K562 (cell line): ENCODE measurements around the gene SERPINH1. TPM values are rescaled to one million over a fixed set of nuclear protein-coding genes. Genes with fewer than 3 reads are reported as not detected.

Experiments used
- ATAC-seq: fragments of 200-7000 bp; cut with Tn5 transposase; 3 replicates; pipeline ENCODE4 v1.9.1; 2020; ENCODE audit warnings: moderate library complexity
- BruUV-seq: library from RNA; stranded (reverse); fragments of 400-500 nt; replicated peaks from 2 replicates; lab custom pipeline; 2021; lab: Mats Ljungman, UMichigan
- CTCF ChIA-PET: fragments of 300-600 bp; formaldehyde crosslinking; extraction: SDS; loops from one replicate; lab custom pipeline; 2021; ENCODE audit warnings: low intra/inter-chr PET ratio; lab: Yijun Ruan, JAX
- POLR2A ChIA-PET: fragments of 300-600, 350-650 bp; sonication (Branson Sonifier 250); formaldehyde crosslinking; extraction: SDS; loops from one replicate; lab custom pipeline; 2021; ENCODE audit warnings: antibody characterized with exemption, inconsistent platforms; lab: Yijun Ruan, JAX
- DNase-seq, 4 experiments: peaks; one replicate each; pipeline versions ENCODE4 v3.0.0 to v3.0.0-alpha.2; 2011 to 2018; ENCODE audit warnings: low spot score in 3 of 4, mixed read lengths in 3 of 4; ENCODE audit errors: extremely low read depth in 1 of 4
- FAIRE-seq: peaks from 2 replicates; lab custom pipeline; 2011; peaks lifted over from hg19 to GRCh38; lab: Jason Lieb, UNC
- H2AFZ ChIP-seq: 2 replicates; pipeline ENCODE4 v1.6.0; 2011; ENCODE audit warnings: low read depth, low read length, control low read depth, inconsistent platforms
- H3K27ac ChIP-seq: fragments of 200-600 bp; 3 replicates; pipeline ENCODE4 v1.8.0; 2011; ENCODE audit warnings: low read depth, mild to moderate bottlenecking, control low read depth, inconsistent platforms, low read length, moderate library complexity, mixed read lengths; ENCODE audit errors: extremely low read depth
- H3K27me3 ChIP-seq, 2 experiments: fragments of 300-600 bp in 1 of 2; 2 replicates in 1 of 2; 3 replicates in 1 of 2; pipeline versions ENCODE4 v1.6.0 to v1.8.0; 2011; ENCODE audit warnings: inconsistent platforms in 2 of 2, low read length in 2 of 2, mild to moderate bottlenecking in 1 of 2, mixed read lengths in 1 of 2, moderate library complexity in 1 of 2; ENCODE audit not compliant: control insufficient read depth in 2 of 2, insufficient read depth in 2 of 2
- H3K36me3 ChIP-seq: fragments of 300-600 bp; 3 replicates; pipeline ENCODE4 v1.8.0; 2011; ENCODE audit warnings: mild to moderate bottlenecking, low read length, inconsistent platforms; ENCODE audit not compliant: control insufficient read depth, insufficient read depth
- H3K4me1 ChIP-seq, 2 experiments: fragments of 200-600 bp in 1 of 2; replicated peaks in 1 of 2; 2 replicates in 1 of 2; 3 replicates in 1 of 2; pipeline versions ENCODE4 v1.5.1 to v1.8.0; 2011; ENCODE audit warnings: inconsistent platforms in 2 of 2, low read length in 2 of 2, mild to moderate bottlenecking in 1 of 2, mixed read lengths in 1 of 2, moderate library complexity in 1 of 2; ENCODE audit not compliant: control insufficient read depth in 2 of 2, insufficient read depth in 2 of 2
- H3K4me2 ChIP-seq: 2 replicates; pipeline ENCODE4 v1.6.1; 2011; ENCODE audit warnings: low read length, control low read depth, inconsistent platforms, mixed read lengths; ENCODE audit not compliant: insufficient read depth
- H3K4me3 ChIP-seq: fragments of 200-600 bp; sonication (generic), shearing (Covaris generic); 2 replicates; pipeline ENCODE4 v1.5.1; 2016; ENCODE audit warnings: control low read depth, inconsistent platforms
- H3K79me2 ChIP-seq: fragments of 200-600 bp; 3 replicates; pipeline ENCODE4 v1.8.0; 2011; ENCODE audit warnings: low read length, inconsistent platforms; ENCODE audit not compliant: control insufficient read depth, insufficient read depth
- H3K9ac ChIP-seq, 2 experiments: 2 replicates each; pipeline versions ENCODE4 v1.6.0 to v1.6.1; 2011; ENCODE audit warnings: low read depth in 2 of 2, low read length in 2 of 2, control low read depth in 1 of 2, inconsistent platforms in 1 of 2, mild to moderate bottlenecking in 1 of 2, mixed read lengths in 1 of 2; ENCODE audit not compliant: insufficient read depth in 1 of 2
- H3K9me1 ChIP-seq: one replicate; pipeline ENCODE4 v1.6.0; 2011; ENCODE audit warnings: inconsistent platforms, mild to moderate bottlenecking, low read length, moderate library complexity; ENCODE audit not compliant: control insufficient read depth, insufficient read depth
- H3K9me3 ChIP-seq: replicated peaks from 2 replicates; pipeline ENCODE4 v1.5.1; 2011; ENCODE audit warnings: low read depth, low read length, inconsistent platforms; ENCODE audit not compliant: control insufficient read depth, insufficient read depth
- H4K20me1 ChIP-seq: replicated peaks from 2 replicates; pipeline ENCODE4 v1.6.1; 2011; ENCODE audit warnings: low read length, inconsistent platforms, mixed read lengths; ENCODE audit not compliant: control insufficient read depth, insufficient read depth
- BRD4 ChIP-seq: fragments of 200-600 bp; sonication (generic); IDR thresholded peaks from 2 replicates; pipeline ENCODE4 v1.6.1; 2017; ENCODE audit warnings: inconsistent platforms
- HDGF ChIP-seq: fragments of 450-650 bp; IDR thresholded peaks from 2 replicates; pipeline ENCODE4 v1.6.1; 2016
- MECOM ChIP-seq: fragments of 250-450 bp; sonication (Bioruptor Pico); IDR thresholded peaks from 2 replicates; pipeline ENCODE4 v1.8.0; 2022; ENCODE audit warnings: inconsistent platforms
- MXI1 ChIP-seq: IDR thresholded peaks from 2 replicates; pipeline ENCODE4 v1.6.1; 2011; ENCODE audit warnings: low read depth, mild to moderate bottlenecking, improper control_type of control experiment, low read length
- NEUROD1 ChIP-seq: fragments of 150-350 bp; IDR thresholded peaks from 2 replicates; pipeline ENCODE4 v1.6.1; 2014; ENCODE audit warnings: borderline replicate concordance, low read length, low read depth; ENCODE audit not compliant: partially characterized antibody
- RB1 ChIP-seq: fragments of 450-650 bp; IDR thresholded peaks from 2 replicates; pipeline ENCODE4 v1.6.1; 2017; ENCODE audit warnings: low read depth, mild to moderate bottlenecking
- RBM15 ChIP-seq: fragments of 200-400 bp; formaldehyde crosslinking; IDR thresholded peaks from 2 replicates; pipeline ENCODE4 v1.6.1; 2018; ENCODE audit warnings: mild to moderate bottlenecking, low read length, moderate library complexity; ENCODE audit not compliant: insufficient read depth
- SMAD4 ChIP-seq: fragments of 250-450 bp; sonication (Bioruptor Pico); conservative IDR thresholded peaks from 2 replicates; pipeline ENCODE4 v1.8.0; 2021; ENCODE audit warnings: inconsistent platforms, mild to moderate bottlenecking, moderate library complexity
- ZFPM2 ChIP-seq: fragments of 250-450 bp; sonication (Bioruptor Pico); IDR thresholded peaks from 2 replicates; pipeline ENCODE4 v1.5.1; 2022; ENCODE audit warnings: mild to moderate bottlenecking
- ZNF165 ChIP-seq: fragments of 250-450 bp; sonication (Bioruptor Pico); IDR thresholded peaks from 2 replicates; pipeline ENCODE4 v1.4.0; 2020; ENCODE audit warnings: borderline replicate concordance
- ZNF592 ChIP-seq: fragments of 450-650 bp; IDR thresholded peaks from 2 replicates; pipeline ENCODE4 v1.6.1; 2017; ENCODE audit warnings: antibody characterized with exemption, mild to moderate bottlenecking
- WGBS: fragments of 100-300 bp; shearing (Covaris generic); methylation state at CpG from one replicate; pipeline ENCODE4 v1.1.6; 2016; ENCODE audit warnings: low coverage, mixed read lengths; ENCODE audit not compliant: insufficient coverage; ENCODE audit errors: missing lambda C conversion rate; 5-methylcytosine and 5-hydroxymethylcytosine counted together
- in situ Hi-C: fragments of 300-500 bp; cut with MboI; formaldehyde crosslinking; loops from 4 replicates; pipeline ENCODE4 v1.15.0; 2018; ENCODE audit warnings: inconsistent platforms, mixed read lengths
- intact Hi-C: fragments of 100-400 bp; cut with micrococcal nuclease; formaldehyde crosslinking; loops from 2 replicates; pipeline ENCODE4 v1.14.2; 2022
- polyA plus RNA-seq, 8 experiments: library from polyadenylated mRNA; depleted of rRNA in 4 of 8; stranded (reverse) in 5 of 8; unstranded in 3 of 8; fragments of >200 nt; fragmentation: Nextera tagmentation in 2 of 8; fragmentation: Illumina TruSeq in 1 of 8; extraction: Ambion mirVana in 2 of 8; extraction: Trizol in 1 of 8; gene quantifications; 2 replicates each; pipeline versions ENCODE4 v1.2.1 to v1.2.3, GENCODE V29; 2011 to 2014; ENCODE audit warnings: inconsistent platforms in 1 of 8, missing spikeins in 1 of 8
- total RNA-seq, 7 experiments: library from RNA; depleted of rRNA in 6 of 7; stranded (reverse); fragments of >200 nt in 6 of 7; fragmentation: Illumina TruSeq in 2 of 7; extraction: Trizol in 2 of 7; gene quantifications; 2 replicates each; pipeline versions ENCODE4 v1.2.1 to v1.2.3, GENCODE V29; 2011 to 2021; ENCODE audit warnings: low replicate concordance in 1 of 7

Gene SERPINH1
- total and polyA plus RNA-seq, 9 of the 15 experiments (the other 6 are each of a cell fraction or from before 2014, with no cell fraction given) = 2.8 to 106 (median 67.9) TPM

DNA sequence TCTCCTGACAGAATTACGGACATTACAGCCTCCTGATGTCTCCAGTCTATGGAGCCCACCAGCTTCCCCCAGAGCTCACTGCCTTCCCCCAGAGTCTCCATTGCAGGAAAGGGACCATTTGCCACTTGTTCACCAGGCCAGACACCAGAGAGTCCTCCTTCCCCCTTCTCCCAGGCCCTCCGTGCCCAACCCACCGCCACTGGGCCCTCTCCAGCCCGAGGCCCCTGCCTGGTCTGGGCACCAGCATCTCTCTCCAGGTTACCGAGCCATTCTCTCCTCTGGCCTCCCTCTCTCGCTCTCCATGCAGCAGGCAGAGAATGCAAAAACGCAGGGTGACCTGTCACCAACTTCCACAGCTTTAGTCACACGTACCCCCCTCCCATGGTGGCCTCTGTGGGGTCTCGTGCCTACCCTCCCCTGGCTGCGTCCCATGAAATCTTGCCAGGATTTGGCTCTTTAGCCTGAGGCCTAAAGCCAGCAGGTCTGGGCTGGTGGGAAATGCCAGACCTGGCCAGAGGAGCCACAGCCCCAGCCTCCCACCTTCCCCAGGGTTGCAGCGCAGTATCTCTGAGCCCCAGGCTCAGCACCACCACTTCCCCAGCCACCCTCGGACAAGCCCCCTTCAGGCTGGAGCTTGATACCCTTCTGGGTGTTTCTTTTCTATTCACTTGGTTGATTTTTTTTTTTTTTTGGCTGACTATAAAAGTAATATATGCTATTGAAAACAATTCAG lies 6.8 kb upstream of the SERPINH1 start:
- peaks cover 47 to 48% of the 10 kb centered on the region in 2 experiments for H3K4me1 ChIP-seq
- no peaks in the 10 kb centered on the region for H3K9me3 ChIP-seq
- DNase-seq (no peak), FAIRE-seq (no peak), ATAC-seq (no peak)
- H3K4me2 ChIP-seq = no peak overlapping the region
- H4K20me1 ChIP-seq = no peaks in the 10 kb centered on the region
- in situ Hi-C loops (no loop called here), intact Hi-C loops (no loop called here)
- peak overlapping the region; percentile 58 to 82; a peak in 3 of 4 replicates for H3K9ac ChIP-seq
- no peaks in the 10 kb centered on the region for H3K9me1 ChIP-seq
- no peak overlapping the region for H3K4me3 ChIP-seq
- WGBS = 84% methylated on average over 11 of the region's 12 CpGs
- H3K79me2 ChIP-seq = no peaks in the 10 kb centered on the region
- H3K27ac ChIP-seq = peak overlapping the region; percentile 60; the same call in 2 of the 3 replicates
- ChIA-PET CTCF (no interaction called here), POLR2A (interaction anchor here (0.5 to 2.3 kb wide), 4 partner anchors 7 to 18 kb away, joined by 4 to 14 read pairs (median 6); partner anchors contain the start of gene SERPINH1)
- H3K36me3 ChIP-seq = no peaks in the 10 kb centered on the region
- BruUV-seq = no TSS peak
- no peaks in the 10 kb centered on the region for H3K27me3 ChIP-seq
- peak; percentile 17; the same call in 1 of the 2 replicates for TF ChIP-seq BRD4
- TF ChIP-seq RB1 = no peak
- no peak for TF ChIP-seq ZFPM2
- H2AFZ ChIP-seq = peak overlapping the region; percentile 93

- H3K4me1 ChIP-seq = peaks cover 47 to 58% of the 10 kb centered on the region in 2 experiments
- BruUV-seq = no TSS peak
- POLR2A ChIA-PET = no interaction called here
- TF ChIP-seq MXI1 = no peak
- no peak for TF ChIP-seq NEUROD1
- no peak for TF ChIP-seq MECOM (CRISPR knock-in tag)
- TF ChIP-seq HDGF = no peak
- no peak for TF ChIP-seq RBM15
- TF ChIP-seq SMAD4 (CRISPR knock-in tag) = no peak
- no peak for TF ChIP-seq ZNF165 (CRISPR knock-in tag)
- TF ChIP-seq ZNF592 = no peak
Measured at GRCh38 chr11:75556275-75556674, 5.8 kb upstream of the SERPINH1 start.

More at GRCh38 chr11:75556275-75556674, 5.8 kb upstream of the SERPINH1 start:
- FAIRE-seq = no peak
- no peak overlapping the region for H3K27ac ChIP-seq
- no peak for DNase-seq
- no peaks in the 10 kb centered on the region for H3K36me3 ChIP-seq
- H3K9me1 ChIP-seq = no peaks in the 10 kb centered on the region
- intact Hi-C loops = no loop called here
- H3K9ac ChIP-seq = no peak overlapping the region
- no peaks in the 10 kb centered on the region for H4K20me1 ChIP-seq
- no peaks in the 10 kb centered on the region for H3K9me3 ChIP-seq
- no peak overlapping the region for H3K4me2 ChIP-seq
- no peaks in the 10 kb centered on the region for H3K27me3 ChIP-seq
- CTCF ChIA-PET = no interaction called here
- WGBS = 72% methylated on average over 3 of the region's 3 CpGs
- in situ Hi-C loops = no loop called here
- H3K4me3 ChIP-seq = no peak overlapping the region
- no peak for ATAC-seq
- H3K79me2 ChIP-seq = no peaks in the 10 kb centered on the region
- H2AFZ ChIP-seq = 0 out of 2 replicates have a peak overlapping the region, but pooled peaks have one; percentile 30
